LNCaP clone FGC (cell line): ENCODE measurements around the gene BDH2.

Experiments
- DNase-seq: peaks from one replicate; pipeline ENCODE4 v3.0.0-alpha.2; 2011; ENCODE audit warnings: low read depth
- H3K4me3 ChIP-seq: 2 replicates; pipeline ENCODE4 v1.5.1; 2011; ENCODE audit warnings: mild to moderate bottlenecking, low read depth, low read length, control low read depth
- TF ChIP-seq, protein P1 (sequence below): IDR thresholded peaks from 2 replicates; pipeline ENCODE4 v1.5.1; 2012; ENCODE audit warnings: mild to moderate bottlenecking; ENCODE audit not compliant: control insufficient read depth, insufficient read depth; ENCODE audit errors: extremely low read depth

Gene BDH2

DNA sequence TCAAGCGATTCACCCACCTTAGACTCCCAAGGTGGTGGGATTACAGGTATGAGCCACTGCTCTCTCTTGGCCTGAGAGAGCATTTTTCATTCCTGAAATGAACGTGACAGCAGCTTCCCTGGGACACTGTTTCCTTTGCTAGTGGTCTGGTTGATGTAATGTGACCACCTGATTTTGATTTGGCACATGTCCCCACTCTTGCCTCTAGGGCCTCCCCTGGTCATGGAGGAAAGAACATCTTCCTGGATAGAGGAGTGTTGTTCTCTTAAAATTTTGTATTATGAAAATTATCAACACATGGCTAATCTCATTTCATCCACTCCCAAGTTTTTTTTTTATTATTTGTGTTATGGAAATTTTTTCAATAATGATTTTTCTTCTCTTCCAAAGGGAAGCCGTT is 46.9 kb downstream of the BDH2 start:
- TF ChIP-seq, protein P1, sequence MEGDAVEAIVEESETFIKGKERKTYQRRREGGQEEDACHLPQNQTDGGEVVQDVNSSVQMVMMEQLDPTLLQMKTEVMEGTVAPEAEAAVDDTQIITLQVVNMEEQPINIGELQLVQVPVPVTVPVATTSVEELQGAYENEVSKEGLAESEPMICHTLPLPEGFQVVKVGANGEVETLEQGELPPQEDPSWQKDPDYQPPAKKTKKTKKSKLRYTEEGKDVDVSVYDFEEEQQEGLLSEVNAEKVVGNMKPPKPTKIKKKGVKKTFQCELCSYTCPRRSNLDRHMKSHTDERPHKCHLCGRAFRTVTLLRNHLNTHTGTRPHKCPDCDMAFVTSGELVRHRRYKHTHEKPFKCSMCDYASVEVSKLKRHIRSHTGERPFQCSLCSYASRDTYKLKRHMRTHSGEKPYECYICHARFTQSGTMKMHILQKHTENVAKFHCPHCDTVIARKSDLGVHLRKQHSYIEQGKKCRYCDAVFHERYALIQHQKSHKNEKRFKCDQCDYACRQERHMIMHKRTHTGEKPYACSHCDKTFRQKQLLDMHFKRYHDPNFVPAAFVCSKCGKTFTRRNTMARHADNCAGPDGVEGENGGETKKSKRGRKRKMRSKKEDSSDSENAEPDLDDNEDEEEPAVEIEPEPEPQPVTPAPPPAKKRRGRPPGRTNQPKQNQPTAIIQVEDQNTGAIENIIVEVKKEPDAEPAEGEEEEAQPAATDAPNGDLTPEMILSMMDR = no peak
- DNase-seq = no peak
- H3K4me3 ChIP-seq = no peak overlapping the region

DNA sequence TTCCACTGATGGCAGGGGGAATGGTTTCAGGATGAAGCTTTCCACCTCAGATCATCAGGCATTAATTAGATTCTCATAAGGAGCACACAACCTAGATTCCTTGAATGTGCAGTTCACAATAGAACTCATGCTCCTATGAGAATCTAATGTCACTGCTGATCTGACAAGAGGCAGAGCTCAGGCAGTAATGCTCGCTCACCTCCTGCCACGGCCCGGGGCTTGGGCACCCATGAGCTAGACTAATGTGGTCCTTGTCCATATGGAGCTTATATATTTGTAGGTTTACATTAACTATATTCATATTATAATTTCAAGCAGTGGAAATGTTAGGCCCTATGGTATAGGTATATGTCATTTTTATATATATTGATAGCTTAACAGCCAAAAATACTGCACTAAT is 47.5 kb downstream of the BDH2 start:
- no peak overlapping the region for H3K4me3 ChIP-seq
- TF ChIP-seq, protein P1 = no peak
- DNase-seq = no peak

DNA sequence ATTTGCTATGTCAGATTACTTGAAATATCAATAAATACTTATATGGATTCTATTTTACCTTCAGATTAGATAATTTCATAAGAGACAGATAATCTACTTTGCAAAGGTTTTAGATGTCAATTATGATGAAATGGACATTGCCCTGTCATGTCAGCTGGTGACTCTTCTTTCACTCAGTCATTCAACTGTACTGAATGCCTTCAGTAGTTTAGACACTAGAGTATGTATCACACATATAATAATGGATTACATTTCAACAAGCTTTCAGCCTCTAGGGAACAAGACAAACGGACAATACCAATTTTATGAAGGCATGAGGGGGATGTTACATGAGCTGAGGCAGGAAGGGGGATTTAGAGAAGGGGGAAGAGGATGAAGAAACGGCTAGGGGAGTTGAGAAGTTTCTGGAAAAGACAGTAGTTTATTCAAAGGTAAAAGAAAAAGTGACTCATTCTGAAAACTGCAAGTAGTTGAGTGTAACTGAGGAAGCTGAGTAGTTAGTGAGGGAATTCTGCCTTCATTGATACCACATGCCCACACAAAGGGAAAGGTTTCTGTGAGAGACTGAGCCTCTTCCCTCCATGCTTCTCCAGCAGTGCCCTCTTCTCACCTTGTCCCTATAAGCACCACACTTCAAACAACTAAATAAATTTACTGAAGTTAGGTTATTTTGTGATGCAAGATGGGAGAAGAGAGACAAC is 48.7 kb downstream of the BDH2 start:
- no peak overlapping the region for H3K4me3 ChIP-seq
- DNase-seq = no peak
- TF ChIP-seq, protein P1 = no peak

DNA sequence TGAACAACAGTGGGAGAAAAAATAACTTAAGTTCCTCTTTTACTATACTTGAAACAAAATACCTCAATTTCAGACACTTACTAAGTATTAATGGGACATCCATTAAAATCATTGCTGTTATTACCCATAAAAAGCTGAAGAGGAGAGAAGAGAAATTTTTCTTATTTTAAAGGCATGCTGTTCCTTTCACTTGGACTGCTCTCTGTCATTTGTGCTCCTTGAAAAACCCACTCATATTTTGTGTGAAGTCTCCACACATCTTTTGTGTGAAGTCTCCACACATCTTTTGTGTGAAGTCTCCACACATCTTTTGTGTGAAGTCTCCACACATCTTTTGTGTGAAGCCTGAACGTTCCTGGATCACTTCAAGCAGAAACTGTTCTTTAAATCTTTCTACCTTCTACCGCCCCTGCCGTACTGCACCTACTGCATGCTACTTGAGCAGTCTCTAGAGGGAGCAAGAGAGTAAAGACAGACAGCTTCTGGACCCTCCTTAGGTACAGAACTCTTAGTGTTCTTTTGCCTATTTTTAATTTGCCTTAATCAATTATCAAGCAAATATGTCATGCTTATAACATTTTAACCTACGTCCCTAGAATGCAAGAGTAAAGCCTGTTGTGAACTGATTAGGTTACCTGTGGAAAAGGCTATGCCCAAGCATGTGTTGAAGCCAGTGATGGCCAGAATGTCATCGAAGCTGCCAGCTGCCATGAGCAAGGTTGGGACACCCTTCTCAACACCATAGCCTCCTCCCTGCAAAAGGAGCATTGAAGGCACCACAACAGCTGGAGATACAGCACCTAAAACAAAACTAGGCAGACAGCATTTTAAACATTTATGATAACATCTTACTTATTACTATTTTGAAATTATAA is 53.0 kb downstream of the BDH2 start:
- no peak for DNase-seq
- TF ChIP-seq, protein P1 = peak; percentile 54
- H3K4me3 ChIP-seq = no peak overlapping the region

DNA sequence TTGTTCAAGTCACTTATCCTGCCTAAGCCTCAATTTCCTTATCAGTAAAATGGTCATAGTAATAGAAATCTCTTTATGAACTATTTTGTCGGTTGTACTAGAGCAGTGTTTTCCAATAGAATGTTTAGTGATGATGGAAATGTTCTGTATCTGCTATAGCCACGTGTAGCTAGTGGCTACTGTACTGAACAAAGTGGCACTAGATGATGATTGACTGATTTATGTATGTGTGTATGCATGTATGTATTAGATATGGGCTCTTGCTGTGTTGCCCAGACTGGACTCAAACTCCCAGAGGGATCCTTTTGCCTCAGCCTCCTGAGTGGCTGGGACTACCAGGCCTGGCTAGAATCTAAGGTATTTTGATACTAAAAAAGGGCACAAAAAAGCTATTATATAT is 55.5 kb downstream of the BDH2 start:
- no peak for DNase-seq
- no peak overlapping the region for H3K4me3 ChIP-seq
- TF ChIP-seq, protein P1 = no peak

DNA sequence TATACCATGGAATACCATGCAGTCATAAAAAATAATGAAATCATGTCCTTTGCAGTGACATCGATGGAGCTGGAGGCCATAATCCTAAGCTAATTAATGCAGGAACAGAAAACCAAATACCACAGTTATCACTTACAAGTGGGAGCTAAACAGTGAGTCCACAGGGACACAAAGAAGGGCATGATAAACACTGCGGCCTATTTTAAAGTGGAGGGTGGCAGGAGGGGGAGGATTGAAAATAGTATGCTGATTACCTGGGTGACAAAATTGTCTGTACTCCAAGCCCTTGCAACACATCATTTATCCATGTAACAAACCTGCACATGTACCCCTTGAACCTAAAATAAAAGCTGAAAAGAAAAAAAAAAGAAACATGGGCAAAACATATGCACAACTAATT is 63.5 kb downstream of the BDH2 start:
- TF ChIP-seq, protein P1 = no peak

DNA sequence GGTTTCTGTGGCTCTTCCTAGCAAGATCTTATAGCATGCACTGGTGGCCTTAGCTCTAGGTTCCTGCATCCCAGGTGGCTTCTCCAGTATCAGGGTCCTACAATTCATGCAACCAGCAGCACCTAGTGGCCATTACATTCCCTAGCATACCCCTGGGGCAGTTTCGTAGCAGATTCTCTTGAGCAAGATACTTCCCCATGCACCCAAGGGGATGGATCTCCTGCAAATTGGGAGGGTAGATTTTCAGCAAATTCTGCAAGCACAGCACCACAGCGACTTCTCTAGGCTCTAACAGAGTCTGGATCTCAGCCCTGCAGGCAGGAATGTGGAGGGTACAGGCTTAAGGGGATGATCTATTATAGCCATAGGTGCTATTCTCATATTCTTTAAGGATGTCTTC is 67.1 kb downstream of the BDH2 start:
- TF ChIP-seq, protein P1 = peak; percentile 52
- no peak overlapping the region for H3K4me3 ChIP-seq
- no peak for DNase-seq

More for the DNA sequence above, 63.5 kb downstream of the BDH2 start:
- no peak overlapping the region for H3K4me3 ChIP-seq
- no peak for DNase-seq
